Suprapubic skin (tissue), 4 donors: ENCODE results near the gene MARCHF4. TPM values are rescaled to one million over a fixed set of nuclear protein-coding genes. Genes with fewer than 3 reads are reported as not detected.

Source experiments
- DNase-seq, 2 donors: peaks; one replicate each; pipeline ENCODE4 v3.0.0-alpha.2; 2019; ENCODE audit warnings: low spot score in 2 of 2
- H3K27ac ChIP-seq: fragments of 200-600 bp; sonication (generic); one replicate; pipeline ENCODE4 v1.5.1; 2019
- H3K27me3 ChIP-seq: fragments of 200-600 bp; sonication (generic); one replicate; pipeline ENCODE4 v1.5.1; 2019
- H3K36me3 ChIP-seq: fragments of 200-600 bp; sonication (generic); one replicate; pipeline ENCODE4 v1.5.1; 2019
- H3K4me1 ChIP-seq: fragments of 200-600 bp; sonication (generic); one replicate; pipeline ENCODE4 v1.5.1; 2019
- H3K4me3 ChIP-seq: fragments of 200-600 bp; sonication (generic); one replicate; pipeline ENCODE4 v1.5.1; 2019; ENCODE audit warnings: mild to moderate bottlenecking
- H3K9me3 ChIP-seq: fragments of 200-600 bp; sonication (generic); one replicate; pipeline ENCODE4 v1.5.1; 2019
- EP300 ChIP-seq: sonication (generic); formaldehyde crosslinking; IDR thresholded peaks from one replicate; pipeline ENCODE4 v1.6.1; 2017; ENCODE audit warnings: antibody characterized with exemption
- POLR2A ChIP-seq, 2 donors: fragments of 450-650 bp; IDR thresholded peaks; one replicate each; pipeline ENCODE4 v1.6.1; 2017; ENCODE audit warnings: antibody characterized with exemption in 2 of 2, mild to moderate bottlenecking in 2 of 2, moderate library complexity in 2 of 2
- POLR2AphosphoS5 ChIP-seq, 3 donors: sonication (generic); formaldehyde crosslinking; IDR thresholded peaks; one replicate each; pipeline ENCODE4 v1.6.1; 2017; ENCODE audit warnings: antibody characterized with exemption in 3 of 3
- WGBS: methylation state at CpG from one replicate; pipeline ENCODE4 v1.1.5; 2018; 5-methylcytosine and 5-hydroxymethylcytosine counted together
- total RNA-seq, 4 donors: library from RNA; depleted of rRNA; stranded (reverse); fragments of >200 nt; gene quantifications; one replicate each; pipeline ENCODE4 v1.1.0, GENCODE V29; 2016
- TF ChIP-seq, protein P1 (sequence below), 2 donors: fragments of 200-600 bp in 1 of 2; fragments of 450-650 bp in 1 of 2; sonication (generic) in 1 of 2; IDR thresholded peaks; one replicate each; pipeline ENCODE4 v1.5.1; 2016 to 2019; ENCODE audit warnings: antibody characterized with exemption in 2 of 2, mild to moderate bottlenecking in 1 of 2, moderate library complexity in 1 of 2

The MARCHF4 gene
- total RNA-seq, 4 donors from 2014 or later = 0.23 to 0.49 TPM; not detected in 2

DNA sequence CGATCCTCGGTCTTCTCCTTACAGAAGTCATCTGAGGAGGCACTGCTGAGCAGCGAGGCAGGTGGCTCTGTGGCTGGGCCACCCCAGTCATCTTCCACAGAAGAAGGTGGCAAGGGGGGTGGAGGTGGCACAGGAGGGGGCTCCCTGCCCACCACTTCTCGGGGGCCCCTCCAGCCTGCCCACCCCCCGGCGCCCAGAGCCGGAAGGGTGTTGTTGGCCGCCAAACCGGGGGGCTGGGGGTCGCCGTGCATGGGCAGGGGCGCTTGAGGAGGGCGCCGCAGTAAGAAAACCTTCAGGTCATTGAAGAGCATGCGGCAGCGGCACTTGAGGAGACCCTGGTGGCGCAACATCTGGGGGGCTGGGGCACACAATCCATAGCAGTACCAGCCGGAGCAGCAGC lies 2.5 kb downstream of the MARCHF4 start:
- H3K4me3 ChIP-seq = no peak overlapping the region
- no peak for DNase-seq
- H3K9me3 ChIP-seq = no peaks in the 10 kb centered on the region
- no peak overlapping the region for H3K27ac ChIP-seq
- TF ChIP-seq POLR2AphosphoS5 (IDR thresholded peaks at IDR 0.05) (no peak), EP300 (no peak), POLR2A (IDR thresholded peaks at IDR 0.05) (no peak)
- TF ChIP-seq, protein P1, sequence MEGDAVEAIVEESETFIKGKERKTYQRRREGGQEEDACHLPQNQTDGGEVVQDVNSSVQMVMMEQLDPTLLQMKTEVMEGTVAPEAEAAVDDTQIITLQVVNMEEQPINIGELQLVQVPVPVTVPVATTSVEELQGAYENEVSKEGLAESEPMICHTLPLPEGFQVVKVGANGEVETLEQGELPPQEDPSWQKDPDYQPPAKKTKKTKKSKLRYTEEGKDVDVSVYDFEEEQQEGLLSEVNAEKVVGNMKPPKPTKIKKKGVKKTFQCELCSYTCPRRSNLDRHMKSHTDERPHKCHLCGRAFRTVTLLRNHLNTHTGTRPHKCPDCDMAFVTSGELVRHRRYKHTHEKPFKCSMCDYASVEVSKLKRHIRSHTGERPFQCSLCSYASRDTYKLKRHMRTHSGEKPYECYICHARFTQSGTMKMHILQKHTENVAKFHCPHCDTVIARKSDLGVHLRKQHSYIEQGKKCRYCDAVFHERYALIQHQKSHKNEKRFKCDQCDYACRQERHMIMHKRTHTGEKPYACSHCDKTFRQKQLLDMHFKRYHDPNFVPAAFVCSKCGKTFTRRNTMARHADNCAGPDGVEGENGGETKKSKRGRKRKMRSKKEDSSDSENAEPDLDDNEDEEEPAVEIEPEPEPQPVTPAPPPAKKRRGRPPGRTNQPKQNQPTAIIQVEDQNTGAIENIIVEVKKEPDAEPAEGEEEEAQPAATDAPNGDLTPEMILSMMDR (IDR thresholded peaks at IDR 0.05) = no peak
- 62% methylated on average over 11 of the region's 18 CpGs for WGBS
- peaks cover 18% of the 10 kb centered on the region for H3K4me1 ChIP-seq
- H3K36me3 ChIP-seq = no peaks in the 10 kb centered on the region
- peaks cover 87% of the 10 kb centered on the region for H3K27me3 ChIP-seq

DNA sequence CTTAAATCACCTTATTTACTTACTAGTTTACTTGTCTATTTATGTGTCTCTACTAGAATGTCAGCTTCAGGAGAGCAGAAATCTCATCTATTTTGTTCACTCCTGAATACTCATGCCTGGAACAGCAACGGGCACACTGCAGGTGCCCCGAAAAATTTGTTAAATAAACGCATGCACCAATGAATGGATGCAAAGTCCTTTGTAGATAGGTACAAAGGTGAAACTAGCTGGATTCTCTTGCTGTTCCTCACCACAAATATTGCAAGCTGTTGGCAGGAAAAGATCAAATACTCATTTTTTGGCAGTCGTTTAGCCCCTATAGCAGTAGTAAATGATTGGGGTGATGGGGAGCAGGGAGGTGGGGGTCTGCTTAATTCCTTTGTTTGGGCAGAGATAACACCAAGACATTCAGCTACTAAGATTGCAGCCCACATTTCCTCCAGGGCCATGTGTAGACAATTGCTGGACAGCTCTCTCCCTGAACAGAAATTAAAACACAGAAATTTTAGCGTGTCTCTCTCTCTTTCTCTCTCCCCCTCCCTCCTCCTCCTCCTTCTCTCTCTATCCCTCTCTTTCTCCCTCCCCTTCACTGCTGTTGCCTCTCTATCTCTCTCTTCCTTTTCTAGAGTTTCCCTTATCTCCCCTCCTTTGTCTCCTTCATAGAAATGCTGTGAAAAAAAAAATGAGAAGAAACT lies 5.4 kb downstream of the MARCHF4 start:
- Histone ChIP-seq H3K4me1 (peaks cover 9% of the 10 kb centered on the region), H3K27ac (no peak overlapping the region), H3K36me3 (no peaks in the 10 kb centered on the region), H3K27me3 (peaks cover 64% of the 10 kb centered on the region), H3K9me3 (no peaks in the 10 kb centered on the region), H3K4me3 (no peak overlapping the region)
- no peak for DNase-seq
- TF ChIP-seq, protein P1 (IDR thresholded peaks at IDR 0.05) = no peak
- no peak for TF ChIP-seq POLR2A (IDR thresholded peaks at IDR 0.05)
- 50% methylated on average over 5 of the region's 5 CpGs for WGBS

DNA sequence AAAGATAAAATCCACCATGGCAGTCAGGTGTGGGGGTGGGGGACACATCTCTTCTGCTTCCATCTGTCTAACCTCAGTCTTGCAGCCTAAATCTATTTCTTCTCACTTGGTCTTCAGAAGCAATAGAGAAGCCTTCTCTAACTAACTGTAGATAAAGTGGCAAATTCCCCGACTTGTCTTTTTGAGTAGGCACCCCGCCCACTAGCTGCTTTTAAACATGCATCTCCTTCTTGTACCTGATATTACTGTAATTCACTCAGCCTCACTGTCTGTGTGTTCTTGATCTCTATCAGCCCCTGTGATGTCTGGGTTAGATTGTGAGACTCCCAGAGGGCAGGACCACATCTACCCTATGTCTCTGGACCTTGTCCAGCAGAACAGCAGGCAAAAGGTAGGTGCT lies 6.8 kb downstream of the MARCHF4 start:
- Histone ChIP-seq H3K4me1 (no peaks in the 10 kb centered on the region), H3K27me3 (peaks cover 49% of the 10 kb centered on the region), H3K4me3 (no peak overlapping the region), H3K27ac (no peak overlapping the region), H3K36me3 (no peaks in the 10 kb centered on the region), H3K9me3 (no peaks in the 10 kb centered on the region)
- no peak for DNase-seq
- no peak for TF ChIP-seq POLR2A (IDR thresholded peaks at IDR 0.05)
- no peak for TF ChIP-seq EP300
- TF ChIP-seq POLR2AphosphoS5 (IDR thresholded peaks at IDR 0.05) = no peak
- TF ChIP-seq, protein P1 (IDR thresholded peaks at IDR 0.05) = no peak
- 78% methylated on average over 2 of the region's 2 CpGs for WGBS

DNA sequence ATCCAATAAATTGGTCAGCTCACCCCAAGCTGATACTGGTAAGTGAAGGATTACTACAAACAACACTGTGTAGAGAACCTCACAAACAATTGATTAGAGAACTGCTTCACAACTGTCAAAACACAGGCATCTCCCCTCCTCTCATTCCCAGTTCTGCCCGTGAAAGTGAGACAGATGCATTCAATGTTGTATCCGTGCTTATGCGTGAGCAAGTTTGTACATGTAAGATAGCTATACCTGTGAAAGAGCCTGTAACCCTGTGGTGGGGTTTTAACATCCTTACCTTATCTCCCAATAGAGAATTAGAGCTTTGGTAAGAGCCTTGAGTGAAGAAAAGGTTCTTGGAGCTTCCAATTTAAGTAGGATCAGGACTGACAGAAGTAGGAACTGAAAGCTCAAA lies 9.1 kb downstream of the MARCHF4 start:
- H3K4me3 ChIP-seq = no peak overlapping the region
- H3K9me3 ChIP-seq = no peaks in the 10 kb centered on the region
- DNase-seq = no peak
- TF ChIP-seq EP300 (no peak), POLR2A (IDR thresholded peaks at IDR 0.05) (no peak), POLR2AphosphoS5 (IDR thresholded peaks at IDR 0.05) (no peak)
- TF ChIP-seq, protein P1 (IDR thresholded peaks at IDR 0.05) = no peak
- no peaks in the 10 kb centered on the region for H3K4me1 ChIP-seq
- no peaks in the 10 kb centered on the region for H3K36me3 ChIP-seq
- 44% methylated on average over 3 of the region's 3 CpGs for WGBS
- H3K27ac ChIP-seq = no peak overlapping the region
- peaks cover 31% of the 10 kb centered on the region for H3K27me3 ChIP-seq

DNA sequence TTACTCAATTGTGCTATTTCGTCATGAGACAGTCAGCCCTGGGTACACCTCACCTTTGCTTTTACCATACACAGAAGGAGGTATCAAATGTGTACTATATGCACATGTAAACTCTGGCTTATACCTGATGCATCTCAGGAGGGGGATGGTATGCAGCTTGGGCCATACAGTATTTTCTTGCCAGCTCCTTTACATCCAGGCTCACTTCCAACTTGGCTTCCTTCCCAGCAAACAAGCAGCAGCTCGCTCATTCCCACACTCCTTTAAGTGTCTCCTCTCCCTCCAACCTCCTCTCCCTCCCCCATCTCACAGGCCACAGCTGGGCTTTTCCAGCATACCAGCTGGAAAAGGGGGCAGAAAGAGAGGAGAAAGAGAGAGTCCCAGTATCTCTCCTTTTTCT lies 9.6 kb downstream of the MARCHF4 start:
- no peak for TF ChIP-seq POLR2AphosphoS5 (IDR thresholded peaks at IDR 0.05)
- no peak for TF ChIP-seq POLR2A (IDR thresholded peaks at IDR 0.05)
- no peak for TF ChIP-seq EP300
- TF ChIP-seq, protein P1 (IDR thresholded peaks at IDR 0.05) = no peak
- no peaks in the 10 kb centered on the region for H3K36me3 ChIP-seq
- no peak for DNase-seq
- H3K4me1 ChIP-seq = no peaks in the 10 kb centered on the region
- 39% methylated on average over 2 of the region's 2 CpGs for WGBS
- peaks cover 30% of the 10 kb centered on the region for H3K27me3 ChIP-seq
- H3K9me3 ChIP-seq = no peaks in the 10 kb centered on the region
- no peak overlapping the region for H3K27ac ChIP-seq
- no peak overlapping the region for H3K4me3 ChIP-seq
